Mucosa of rectum (tissue), 2 donors: ENCODE measurements around the gene FIS1.

ENCODE experiments used
- H3K27ac ChIP-seq, 2 donors: one replicate each; pipeline ENCODE4 v1.7.0; 2013; ENCODE audit warnings: inconsistent platforms in 2 of 2, low read depth in 2 of 2, low read length in 2 of 2
- H3K27me3 ChIP-seq, 2 donors: one replicate each; pipeline ENCODE4 v1.7.0; 2013; ENCODE audit warnings: low read length in 2 of 2; ENCODE audit not compliant: control insufficient read depth in 2 of 2, insufficient read depth in 2 of 2
- H3K36me3 ChIP-seq, 2 donors: one replicate each; pipeline ENCODE4 v1.7.0; 2013; ENCODE audit warnings: low read length in 2 of 2; ENCODE audit not compliant: control insufficient read depth in 2 of 2, insufficient read depth in 2 of 2
- H3K4me1 ChIP-seq, 2 donors: one replicate each; pipeline ENCODE4 v1.7.0; 2013; ENCODE audit warnings: low read length in 2 of 2, mild to moderate bottlenecking in 1 of 2; ENCODE audit not compliant: control insufficient read depth in 2 of 2, insufficient read depth in 2 of 2
- H3K4me3 ChIP-seq, 2 donors: one replicate each; pipeline ENCODE4 v1.7.0; 2013; ENCODE audit warnings: low read length in 2 of 2
- H3K9ac ChIP-seq, 2 donors: one replicate each; pipeline ENCODE4 v1.7.0; 2013; ENCODE audit warnings: low read length in 2 of 2, low read depth in 1 of 2, mild to moderate bottlenecking in 1 of 2
- H3K9me3 ChIP-seq, 2 donors: one replicate each; pipeline ENCODE4 v1.7.0; 2013; ENCODE audit warnings: low read length in 2 of 2; ENCODE audit not compliant: control insufficient read depth in 2 of 2
- donor health status: healthy.
- donor health status: Normal muscosa, but diverticular disease.

The FIS1 gene

DNA sequence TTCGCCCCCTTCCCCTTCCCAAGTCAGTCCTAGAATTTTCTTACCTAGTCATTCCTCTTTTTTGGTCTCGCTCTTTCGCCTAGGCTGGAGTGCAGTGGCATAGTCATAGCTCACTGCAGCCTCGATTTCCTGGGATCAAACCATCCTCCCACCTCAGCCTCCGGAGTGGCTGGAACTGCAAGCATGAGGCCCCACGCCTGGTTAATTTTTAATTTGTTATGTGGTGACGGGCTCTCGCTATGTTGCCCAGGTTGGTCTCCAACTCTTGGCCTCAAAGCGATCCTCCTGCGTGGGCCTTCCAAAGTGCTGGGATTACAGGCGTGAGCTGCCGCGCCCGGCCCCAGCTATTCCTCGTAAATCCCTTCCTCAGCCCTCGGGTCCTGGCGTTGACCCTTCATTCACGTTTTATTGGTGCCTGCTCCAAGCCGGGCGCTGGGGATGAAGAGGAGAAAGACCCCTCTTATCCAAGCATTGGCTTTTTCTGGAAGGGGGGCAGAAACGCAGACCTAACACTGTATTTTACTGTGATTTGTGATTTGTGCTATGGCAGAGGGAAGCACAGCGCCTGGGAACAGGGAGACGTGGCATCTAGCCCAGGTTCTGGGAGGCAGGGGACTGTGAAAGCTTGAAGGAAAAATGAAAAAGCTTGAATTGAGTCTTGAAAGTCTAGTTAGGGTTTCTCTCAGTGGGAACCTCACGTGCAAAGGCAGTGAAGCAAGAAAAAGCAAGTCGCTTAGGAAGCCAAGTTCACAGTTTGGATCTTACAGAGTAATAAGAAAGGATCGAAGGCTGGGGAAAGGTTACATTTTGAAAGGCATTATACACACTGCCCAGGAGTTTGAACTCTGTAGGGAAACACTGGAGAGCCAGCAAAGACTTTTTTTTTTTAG is 26.4 kb downstream of the FIS1 start:
- no peaks in the 10 kb centered on the region for H3K27me3 ChIP-seq
- H3K9me3 ChIP-seq = no peaks in the 10 kb centered on the region
- peak overlapping the region; percentile 97 to 99 for H3K27ac ChIP-seq
- peak overlapping the region; percentile 92 to 99 for H3K4me3 ChIP-seq
- peaks cover 23 to 24% of the 10 kb centered on the region in 2 donors for H3K4me1 ChIP-seq
- peaks cover 7 to 16% of the 10 kb centered on the region in 2 donors for H3K36me3 ChIP-seq
- H3K9ac ChIP-seq = peak overlapping the region; percentile 83 to 93

DNA sequence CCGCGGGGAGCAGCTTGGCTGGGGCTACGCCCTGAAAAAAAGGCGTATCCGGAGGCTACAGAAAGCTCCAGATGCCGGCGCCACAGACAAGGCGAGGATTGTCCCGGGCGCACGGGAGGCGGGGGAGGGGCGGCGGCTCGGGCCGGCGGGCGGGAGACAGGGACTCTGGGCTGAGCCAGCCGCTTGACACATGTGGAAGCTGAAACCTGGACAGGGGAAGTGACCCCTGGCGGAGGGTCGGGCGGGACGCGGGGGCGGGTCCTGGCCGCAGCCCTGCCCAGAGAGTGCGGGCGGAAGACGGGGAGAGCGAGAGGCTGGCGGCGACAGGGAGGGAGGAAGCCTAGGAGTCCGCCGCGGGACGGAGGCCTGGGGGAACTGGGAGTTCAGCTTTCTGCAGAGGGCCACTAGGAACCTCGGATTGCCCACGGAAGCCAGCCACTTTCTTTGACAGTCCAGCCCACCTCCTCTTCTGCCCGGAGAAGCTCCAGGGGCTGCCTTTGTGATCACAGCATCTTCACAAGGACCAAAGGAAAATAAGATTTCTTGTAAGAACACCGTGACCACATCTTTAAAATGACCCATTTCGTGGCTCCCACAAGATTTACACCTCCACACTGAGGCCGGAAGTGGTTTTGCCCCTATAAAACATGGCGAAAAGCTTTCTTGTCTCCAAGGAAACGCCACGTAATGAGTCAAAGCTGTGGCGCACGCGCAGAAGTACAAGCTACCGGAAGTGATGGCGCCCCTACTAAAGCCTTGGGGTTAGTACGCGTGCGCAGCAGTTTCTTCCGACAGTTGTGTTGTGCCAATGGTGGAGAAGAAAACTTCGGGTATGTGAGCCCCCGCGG is 27.3 kb downstream of the FIS1 start, which contains the start of the genes PLOD3 and ZNHIT1:
Gene PLOD3, minus strand, starts transcription at position 194 of the 848 bp plus-strand sequence. CDS start 307 bp downstream, outside the sequence.
Gene ZNHIT1, plus strand, starts transcription at position 778 of the 848 bp plus-strand sequence. Its CDS starts 31 bp downstream, at position 809.
- peak within 1 kb of the TSS; percentile 92 to 99 for H3K4me3 ChIP-seq
- peak within 1 kb of the TSS; percentile 83 to 93 for H3K9ac ChIP-seq
- peaks cover 7 to 19% of the 10 kb centered on the region in 2 donors for H3K36me3 ChIP-seq
- H3K9me3 ChIP-seq = no peaks in the 10 kb centered on the region
- no peaks in the 10 kb centered on the region for H3K27me3 ChIP-seq
- peaks cover 23 to 24% of the 10 kb centered on the region in 2 donors for H3K4me1 ChIP-seq
- peak within 1 kb of the TSS; percentile 97 to 99 for H3K27ac ChIP-seq

DNA sequence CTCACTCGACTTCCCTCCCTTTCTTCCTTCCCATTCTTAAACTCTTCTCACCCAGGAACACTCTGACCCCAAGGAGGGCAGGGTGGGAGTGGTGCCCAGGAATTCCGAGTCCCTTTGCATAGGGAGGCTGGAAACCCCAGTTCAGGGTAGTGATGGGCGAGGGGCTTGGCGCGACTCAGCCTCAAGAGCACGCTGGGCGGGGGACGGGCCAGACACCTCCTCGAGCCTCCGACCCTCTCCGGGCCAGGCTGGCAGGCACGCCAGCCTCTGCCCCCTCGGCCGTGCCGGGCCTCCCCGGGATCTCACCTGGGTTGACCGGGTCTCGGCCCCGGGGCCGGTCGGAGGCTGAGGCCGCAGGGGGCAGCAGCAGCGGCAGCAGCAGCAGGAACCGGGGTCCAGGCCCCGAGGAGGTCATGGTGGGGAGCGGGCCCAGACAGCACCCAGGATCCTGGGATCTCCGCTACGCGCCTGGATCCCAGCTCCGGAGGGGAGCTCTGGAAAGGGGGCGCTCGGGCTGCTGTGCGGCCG is 28.0 kb downstream of the FIS1 start:
- Histone ChIP-seq H3K4me1 (peaks cover 23 to 24% of the 10 kb centered on the region in 2 donors), H3K4me3 (peak overlapping the region; percentile 92 to 99), H3K27ac (peak overlapping the region; percentile 97 to 99), H3K36me3 (peaks cover 10 to 18% of the 10 kb centered on the region in 2 donors), H3K9me3 (no peaks in the 10 kb centered on the region), H3K9ac (peak overlapping the region; percentile 74 to 83), H3K27me3 (no peaks in the 10 kb centered on the region)

DNA sequence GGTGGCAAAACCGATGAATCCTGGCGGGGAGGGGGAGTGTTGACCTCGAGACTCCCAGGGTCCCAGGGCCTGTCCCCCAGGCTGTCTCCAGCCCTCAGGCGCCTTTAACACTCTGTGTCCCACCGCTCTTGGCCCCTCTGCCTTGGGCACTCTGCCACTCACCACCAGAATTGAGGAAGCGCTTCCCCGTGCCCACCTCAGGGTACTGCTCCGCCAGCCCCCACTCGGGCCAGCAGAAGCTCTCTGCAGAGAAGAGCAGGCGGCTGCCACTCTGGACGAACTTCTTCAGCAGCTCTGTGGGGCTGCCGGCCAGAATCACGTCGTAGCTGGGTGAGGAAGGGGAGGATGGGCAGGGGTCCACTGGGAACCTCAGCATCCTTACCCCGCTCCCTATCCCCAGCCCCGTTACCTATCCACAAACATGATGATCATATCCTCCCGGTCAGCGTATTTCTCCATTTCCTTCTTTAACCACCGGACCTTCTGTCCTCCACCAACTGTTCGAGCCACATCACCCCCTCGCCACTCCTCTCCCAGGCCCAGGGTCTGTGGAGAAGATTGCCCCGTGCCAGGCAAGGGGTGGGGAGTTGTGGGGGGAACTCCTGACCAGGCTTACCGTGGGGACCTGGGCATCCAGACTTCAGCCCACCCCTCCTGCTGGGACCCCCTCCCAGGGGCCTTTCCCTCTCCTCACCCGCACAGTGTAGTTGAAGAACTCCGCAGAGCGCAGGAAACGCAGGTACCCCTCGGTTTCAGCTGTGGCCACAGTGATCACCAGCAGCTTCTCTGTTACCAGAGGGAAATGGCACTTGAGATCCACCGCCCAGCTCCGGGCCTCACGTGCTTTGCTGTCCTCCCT is 28.7 kb downstream of the FIS1 start:
- Histone ChIP-seq H3K9me3 (no peaks in the 10 kb centered on the region), H3K27ac (peak overlapping the region; percentile 97 to 99), H3K27me3 (no peaks in the 10 kb centered on the region), H3K36me3 (peaks cover 16 to 17% of the 10 kb centered on the region in 2 donors), H3K9ac (peak overlapping the region; percentile 74 to 83), H3K4me1 (peaks cover 23 to 24% of the 10 kb centered on the region in 2 donors), H3K4me3 (peak overlapping the region; percentile 92 to 99)

DNA sequence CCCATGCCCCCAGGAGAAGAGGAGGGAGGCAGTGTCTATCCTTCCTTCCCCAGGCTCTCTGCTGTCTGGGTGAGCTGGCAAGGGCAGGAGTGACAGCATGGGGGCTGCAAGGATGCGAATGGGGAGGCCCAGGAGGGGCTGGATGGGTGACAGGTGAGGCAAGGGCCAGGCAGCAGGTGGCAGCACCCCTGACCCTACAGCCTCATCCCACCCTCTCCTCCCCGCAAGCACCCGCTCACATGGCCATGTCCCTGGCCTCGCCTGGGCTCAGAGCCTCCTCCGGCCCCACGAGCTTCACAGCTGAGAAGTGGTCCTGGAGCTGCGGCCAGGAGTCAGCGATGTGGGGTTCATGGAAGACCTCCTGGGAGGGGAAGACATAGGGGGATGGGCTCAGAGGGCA is 32.9 kb downstream of the FIS1 start:
- peaks cover 11 to 13% of the 10 kb centered on the region in 2 donors for H3K4me1 ChIP-seq
- H3K36me3 ChIP-seq = peaks cover 26 to 41% of the 10 kb centered on the region in 2 donors
- H3K27me3 ChIP-seq = no peaks in the 10 kb centered on the region

DNA sequence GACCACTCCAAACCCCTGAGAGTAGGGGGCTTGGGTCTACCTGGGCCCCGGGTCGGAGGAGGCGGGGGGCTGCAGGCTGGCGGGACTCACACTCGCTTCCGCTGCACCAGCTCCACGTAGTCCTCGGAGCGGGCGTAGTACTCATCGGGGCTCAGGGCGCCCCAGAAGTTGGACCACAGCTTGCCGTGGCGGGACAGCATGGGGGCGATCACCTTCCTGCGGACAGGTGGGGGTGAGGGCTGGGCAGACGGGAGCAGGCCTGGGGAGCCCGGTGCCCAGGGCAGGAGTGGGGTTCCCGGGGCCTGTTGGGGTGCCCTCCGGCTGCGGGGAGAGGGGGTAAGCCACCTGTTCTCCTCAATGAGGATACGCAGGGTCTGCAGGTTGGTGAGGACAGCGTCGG is 33.4 kb downstream of the FIS1 start:
- Histone ChIP-seq H3K27me3 (no peaks in the 10 kb centered on the region), H3K9ac (no peak overlapping the region), H3K4me1 (peaks cover 7 to 8% of the 10 kb centered on the region in 2 donors), H3K27ac (no peak overlapping the region), H3K36me3 (peaks cover 26 to 41% of the 10 kb centered on the region in 2 donors), H3K9me3 (no peaks in the 10 kb centered on the region), H3K4me3 (no peak overlapping the region)

More for the DNA sequence above, 32.9 kb downstream of the FIS1 start:
- Histone ChIP-seq H3K27ac (no peak overlapping the region), H3K9ac (no peak overlapping the region), H3K4me3 (no peak overlapping the region), H3K9me3 (no peaks in the 10 kb centered on the region)

DNA sequence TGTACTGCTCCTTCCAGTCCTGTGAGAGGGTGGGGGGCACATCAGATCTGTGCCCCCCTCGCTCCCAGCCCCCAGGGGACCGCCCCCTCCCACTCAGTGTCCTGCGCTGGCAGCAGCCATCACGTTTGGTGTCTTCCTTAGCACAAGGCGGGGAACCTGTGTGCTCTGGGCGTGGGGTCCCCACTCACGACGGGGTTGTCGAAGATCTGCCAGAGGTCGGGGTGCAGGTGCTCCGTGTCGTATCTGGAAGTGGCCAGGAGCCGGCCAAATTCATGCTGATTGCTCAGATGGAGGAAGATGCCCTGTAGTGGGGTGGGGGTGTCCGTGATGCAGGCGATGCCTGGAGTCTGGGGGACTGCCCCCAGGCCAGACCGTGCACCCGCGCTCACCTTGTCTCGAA is 34.7 kb downstream of the FIS1 start:
- H3K4me3 ChIP-seq = no peak overlapping the region
- H3K9me3 ChIP-seq = no peaks in the 10 kb centered on the region
- H3K27ac ChIP-seq = no peak overlapping the region
- H3K9ac ChIP-seq = no peak overlapping the region
- H3K36me3 ChIP-seq = peaks cover 31 to 41% of the 10 kb centered on the region in 2 donors
- peaks cover 0 to 3% of the 10 kb centered on the region in 2 donors for H3K4me1 ChIP-seq
- no peaks in the 10 kb centered on the region for H3K27me3 ChIP-seq

DNA sequence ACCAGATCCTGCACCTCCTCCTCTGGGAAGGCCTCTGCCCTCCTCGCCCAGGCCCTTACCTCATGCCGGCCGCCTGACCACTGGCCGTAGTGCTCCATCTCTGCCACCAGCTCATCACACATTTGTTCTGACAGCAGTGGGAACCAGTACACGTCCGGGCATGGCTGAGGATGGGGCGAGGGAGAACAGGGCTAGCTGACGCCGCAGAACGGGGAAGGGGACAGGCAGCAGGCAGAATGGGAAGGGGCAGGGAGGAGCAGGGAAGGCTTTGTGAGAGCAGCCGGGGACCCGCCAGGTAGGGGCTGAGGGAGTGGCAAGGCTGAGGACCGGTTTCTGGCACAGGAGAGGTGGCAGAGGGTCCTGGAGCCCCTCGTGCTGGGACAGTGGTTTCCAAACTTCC is 36.1 kb downstream of the FIS1 start:
- H3K4me1 ChIP-seq = no peaks in the 10 kb centered on the region
- no peak overlapping the region for H3K4me3 ChIP-seq
- no peak overlapping the region for H3K9ac ChIP-seq
- no peaks in the 10 kb centered on the region for H3K27me3 ChIP-seq
- no peak overlapping the region for H3K27ac ChIP-seq
- H3K36me3 ChIP-seq = peaks cover 28 to 37% of the 10 kb centered on the region in 2 donors
- no peaks in the 10 kb centered on the region for H3K9me3 ChIP-seq

DNA sequence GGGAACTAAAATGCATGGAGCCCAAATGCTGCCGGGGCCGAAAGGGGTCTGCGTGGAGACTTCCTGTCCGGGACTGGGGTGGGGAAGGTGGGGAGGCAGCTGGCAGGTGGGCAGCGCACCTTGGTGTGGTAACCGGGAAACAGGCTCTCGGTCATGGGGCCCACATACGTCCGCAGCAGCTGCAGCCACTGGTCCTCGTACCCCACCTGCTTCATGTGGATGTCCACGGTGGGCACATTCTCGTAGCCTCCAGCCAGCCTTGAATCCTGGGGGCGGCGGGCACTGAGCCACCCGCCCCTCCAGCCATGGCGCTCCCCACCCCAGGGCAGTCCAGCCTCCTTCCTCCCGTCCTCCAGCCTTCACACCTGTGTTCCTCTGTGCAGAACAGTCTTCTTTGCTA is 37.4 kb downstream of the FIS1 start:
- Histone ChIP-seq H3K27me3 (peaks cover 0 to 2% of the 10 kb centered on the region in 2 donors), H3K27ac (no peak overlapping the region), H3K9me3 (no peaks in the 10 kb centered on the region), H3K36me3 (peaks cover 24 to 32% of the 10 kb centered on the region in 2 donors), H3K4me1 (no peaks in the 10 kb centered on the region), H3K9ac (no peak overlapping the region), H3K4me3 (no peak overlapping the region)
